Measurements from ENCODE around the gene ZFR2.

ZFR2 gene

DNA sequence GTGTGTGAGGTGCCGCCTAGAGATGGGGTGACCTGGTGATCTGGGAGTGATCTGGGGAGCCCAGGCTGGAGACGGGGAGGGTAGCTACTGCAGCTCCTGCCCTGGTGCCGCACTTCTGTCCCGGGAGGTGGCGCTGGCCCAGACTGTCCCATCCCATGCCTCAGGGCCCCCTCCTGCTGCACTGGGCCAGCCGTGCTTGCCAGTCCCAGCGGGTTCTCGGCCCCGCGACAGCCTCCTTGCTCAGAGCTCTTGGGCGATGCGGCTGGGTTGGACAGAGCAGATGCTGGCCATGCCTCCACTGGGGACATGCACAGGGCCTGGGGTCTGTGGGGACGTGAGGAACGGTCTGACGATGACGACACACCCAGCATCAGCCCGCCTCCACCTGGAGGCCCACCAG is 99.3 kb downstream of the ZFR2 start (continued):
- no peak for TF ChIP-seq ZNF8 (CRISPR knock-in tag; IDR thresholded peaks at IDR 0.05)

DNA sequence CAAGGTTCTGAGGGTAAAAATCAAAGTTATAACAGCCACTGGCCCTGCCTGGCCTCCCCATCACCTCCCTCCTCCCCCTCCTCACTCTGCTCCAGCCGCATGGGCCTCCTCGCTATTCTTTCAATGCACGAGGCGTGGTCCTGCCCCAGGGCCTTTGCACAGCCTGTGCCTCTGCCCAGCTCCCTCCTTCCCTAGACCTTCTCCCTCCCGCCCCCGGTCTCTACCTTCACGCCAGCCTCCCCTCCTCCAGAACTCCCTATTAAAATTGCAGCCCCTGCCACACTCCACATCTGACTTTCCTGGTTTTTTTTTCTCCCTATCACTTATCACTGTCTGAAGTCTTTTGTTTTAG is 100.1 kb downstream of the ZFR2 start:
- ATAC-seq, result no peak
- TF ChIP-seq ZNF565 (CRISPR knock-in tag; conservative IDR thresholded peaks at IDR 0.05; ENCODE audit: low read depth) (no peak), TSHZ2 (CRISPR knock-in tag; IDR thresholded peaks at IDR 0.05) (no peak), ISL1 (CRISPR knock-in tag; IDR thresholded peaks at IDR 0.05) (no peak), TOX (CRISPR knock-in tag; IDR thresholded peaks at IDR 0.05; ENCODE audit: borderline replicate concordance) (no peak), ZC3H10 (CRISPR knock-in tag; IDR thresholded peaks at IDR 0.05) (no peak)
- TF ChIP-seq, protein P1, sequence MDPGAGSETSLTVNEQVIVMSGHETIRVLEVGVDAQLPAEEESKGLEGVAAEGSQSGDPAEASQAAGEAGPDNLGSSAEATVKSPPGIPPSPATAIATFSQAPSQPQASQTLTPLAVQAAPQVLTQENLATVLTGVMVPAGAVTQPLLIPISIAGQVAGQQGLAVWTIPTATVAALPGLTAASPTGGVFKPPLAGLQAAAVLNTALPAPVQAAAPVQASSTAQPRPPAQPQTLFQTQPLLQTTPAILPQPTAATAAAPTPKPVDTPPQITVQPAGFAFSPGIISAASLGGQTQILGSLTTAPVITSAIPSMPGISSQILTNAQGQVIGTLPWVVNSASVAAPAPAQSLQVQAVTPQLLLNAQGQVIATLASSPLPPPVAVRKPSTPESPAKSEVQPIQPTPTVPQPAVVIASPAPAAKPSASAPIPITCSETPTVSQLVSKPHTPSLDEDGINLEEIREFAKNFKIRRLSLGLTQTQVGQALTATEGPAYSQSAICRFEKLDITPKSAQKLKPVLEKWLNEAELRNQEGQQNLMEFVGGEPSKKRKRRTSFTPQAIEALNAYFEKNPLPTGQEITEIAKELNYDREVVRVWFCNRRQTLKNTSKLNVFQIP (CRISPR knock-in tag; IDR thresholded peaks at IDR 0.05; ENCODE audit: borderline replicate concordance, low read depth), result no peak

DNA sequence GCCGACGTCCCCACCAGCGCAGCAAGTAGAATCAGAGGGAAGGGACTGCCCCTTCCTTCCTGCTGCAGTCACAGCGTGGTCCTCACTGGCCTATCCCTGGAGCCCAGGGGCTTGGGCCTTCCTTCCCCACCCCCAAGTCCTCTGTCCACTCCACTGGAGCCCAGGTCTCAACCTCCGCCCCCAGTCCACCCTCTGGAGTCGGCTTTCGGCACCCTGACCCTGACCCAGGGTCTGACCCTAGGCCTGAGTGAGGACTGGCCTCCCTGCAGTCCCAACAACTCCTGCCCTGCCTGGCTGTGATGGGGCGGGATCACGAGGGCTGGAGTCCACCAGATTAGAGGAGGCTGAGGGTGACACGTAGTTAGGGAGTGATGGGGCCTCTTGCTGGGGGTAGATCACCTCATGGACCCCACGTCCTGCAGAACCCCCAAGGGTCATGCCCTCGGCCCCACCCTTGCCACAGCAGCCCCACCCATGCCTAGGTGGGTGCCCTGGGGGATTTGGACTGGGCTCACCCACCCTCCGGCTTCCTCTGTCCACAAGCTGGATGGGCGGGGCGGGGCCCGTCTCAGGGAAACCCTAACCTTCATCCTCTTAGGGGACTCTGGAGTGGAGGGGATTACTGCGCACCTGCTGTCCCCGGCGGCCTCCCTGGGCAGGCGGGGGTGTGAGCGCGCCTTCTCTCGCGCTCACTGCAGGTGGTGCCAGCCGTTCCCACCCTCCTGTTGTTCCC is 100.7 kb downstream of the ZFR2 start:
- no peak for ATAC-seq
- TF ChIP-seq CSDC2 (CRISPR knock-in tag; IDR thresholded peaks at IDR 0.05), result no peak
- TF ChIP-seq ZNF8 (CRISPR knock-in tag; IDR thresholded peaks at IDR 0.05), result no peak
- TF ChIP-seq, protein P2, sequence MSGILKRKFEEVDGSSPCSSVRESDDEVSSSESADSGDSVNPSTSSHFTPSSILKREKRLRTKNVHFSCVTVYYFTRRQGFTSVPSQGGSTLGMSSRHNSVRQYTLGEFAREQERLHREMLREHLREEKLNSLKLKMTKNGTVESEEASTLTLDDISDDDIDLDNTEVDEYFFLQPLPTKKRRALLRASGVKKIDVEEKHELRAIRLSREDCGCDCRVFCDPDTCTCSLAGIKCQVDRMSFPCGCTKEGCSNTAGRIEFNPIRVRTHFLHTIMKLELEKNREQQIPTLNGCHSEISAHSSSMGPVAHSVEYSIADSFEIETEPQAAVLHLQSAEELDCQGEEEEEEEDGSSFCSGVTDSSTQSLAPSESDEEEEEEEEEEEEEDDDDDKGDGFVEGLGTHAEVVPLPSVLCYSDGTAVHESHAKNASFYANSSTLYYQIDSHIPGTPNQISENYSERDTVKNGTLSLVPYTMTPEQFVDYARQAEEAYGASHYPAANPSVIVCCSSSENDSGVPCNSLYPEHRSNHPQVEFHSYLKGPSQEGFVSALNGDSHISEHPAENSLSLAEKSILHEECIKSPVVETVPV (CRISPR knock-in tag; IDR thresholded peaks at IDR 0.05), result no peak
- TF ChIP-seq TCF4 (CRISPR knock-in tag; IDR thresholded peaks at IDR 0.05; ENCODE audit: borderline replicate concordance), result no peak
- TF ChIP-seq, protein P1 (CRISPR knock-in tag; IDR thresholded peaks at IDR 0.05; ENCODE audit: borderline replicate concordance, low read depth), result no peak
- no peak for TF ChIP-seq PATZ1 (CRISPR knock-in tag; IDR thresholded peaks at IDR 0.05; ENCODE audit: borderline replicate concordance)

- TF ChIP-seq, protein P3, sequence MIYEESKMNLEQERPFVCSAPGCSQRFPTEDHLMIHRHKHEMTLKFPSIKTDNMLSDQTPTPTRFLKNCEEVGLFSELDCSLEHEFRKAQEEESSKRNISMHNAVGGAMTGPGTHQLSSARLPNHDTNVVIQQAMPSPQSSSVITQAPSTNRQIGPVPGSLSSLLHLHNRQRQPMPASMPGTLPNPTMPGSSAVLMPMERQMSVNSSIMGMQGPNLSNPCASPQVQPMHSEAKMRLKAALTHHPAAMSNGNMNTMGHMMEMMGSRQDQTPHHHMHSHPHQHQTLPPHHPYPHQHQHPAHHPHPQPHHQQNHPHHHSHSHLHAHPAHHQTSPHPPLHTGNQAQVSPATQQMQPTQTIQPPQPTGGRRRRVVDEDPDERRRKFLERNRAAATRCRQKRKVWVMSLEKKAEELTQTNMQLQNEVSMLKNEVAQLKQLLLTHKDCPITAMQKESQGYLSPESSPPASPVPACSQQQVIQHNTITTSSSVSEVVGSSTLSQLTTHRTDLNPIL (CRISPR knock-in tag; IDR thresholded peaks at IDR 0.05; ENCODE audit: low read depth), result no peak
- no peak for TF ChIP-seq TCF4 (CRISPR knock-in tag; IDR thresholded peaks at IDR 0.05; ENCODE audit: borderline replicate concordance)
- no peak for TF ChIP-seq BACH2 (CRISPR knock-in tag; IDR thresholded peaks at IDR 0.05; ENCODE audit: borderline replicate concordance)
- TF ChIP-seq, protein P1 (CRISPR knock-in tag; IDR thresholded peaks at IDR 0.05; ENCODE audit: borderline replicate concordance, low read depth), result no peak
- no peak for ATAC-seq
Measured at GRCh38 chr19:3767050-3767449, 101.8 kb downstream of the ZFR2 start.

Measured in SK-N-SH treated with all-trans-retinoic acid at 6 μM for 48 hours (cell line).